ENCODE measurements around the gene KRTAP13-3.

DNA sequence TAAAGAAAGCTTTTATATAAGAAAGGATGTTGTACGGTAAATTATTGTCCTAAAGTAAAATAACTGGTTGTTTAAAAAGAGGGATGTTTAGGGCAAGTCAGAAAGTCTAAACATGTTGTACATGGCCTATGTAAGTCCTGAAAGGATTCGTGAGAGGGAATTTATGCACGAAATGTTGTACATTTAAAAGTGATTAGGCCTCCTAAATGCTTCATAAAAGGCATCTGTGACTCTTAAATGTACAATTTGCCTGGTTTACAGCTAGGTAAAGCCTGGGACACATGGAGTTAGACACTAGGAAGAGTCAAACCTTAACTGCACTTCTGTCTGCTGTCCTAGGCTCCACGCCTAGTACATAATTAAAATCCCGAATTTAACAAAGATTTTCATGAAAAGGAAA lies 9.7 kb downstream of the KRTAP13-3 start:
- TF ChIP-seq JUND (IDR thresholded peaks at IDR 0.05; ENCODE audit: borderline replicate concordance, low read depth, low read length) (no peak), JUND (tag; IDR thresholded peaks at IDR 0.05; ENCODE audit: borderline replicate concordance, low read depth, low read length) (no peak), CBFA2T2 (conservative IDR thresholded peaks at IDR 0.05) (no peak), NFIC (IDR thresholded peaks at IDR 0.05) (no peak)
- TF ChIP-seq, protein P1, sequence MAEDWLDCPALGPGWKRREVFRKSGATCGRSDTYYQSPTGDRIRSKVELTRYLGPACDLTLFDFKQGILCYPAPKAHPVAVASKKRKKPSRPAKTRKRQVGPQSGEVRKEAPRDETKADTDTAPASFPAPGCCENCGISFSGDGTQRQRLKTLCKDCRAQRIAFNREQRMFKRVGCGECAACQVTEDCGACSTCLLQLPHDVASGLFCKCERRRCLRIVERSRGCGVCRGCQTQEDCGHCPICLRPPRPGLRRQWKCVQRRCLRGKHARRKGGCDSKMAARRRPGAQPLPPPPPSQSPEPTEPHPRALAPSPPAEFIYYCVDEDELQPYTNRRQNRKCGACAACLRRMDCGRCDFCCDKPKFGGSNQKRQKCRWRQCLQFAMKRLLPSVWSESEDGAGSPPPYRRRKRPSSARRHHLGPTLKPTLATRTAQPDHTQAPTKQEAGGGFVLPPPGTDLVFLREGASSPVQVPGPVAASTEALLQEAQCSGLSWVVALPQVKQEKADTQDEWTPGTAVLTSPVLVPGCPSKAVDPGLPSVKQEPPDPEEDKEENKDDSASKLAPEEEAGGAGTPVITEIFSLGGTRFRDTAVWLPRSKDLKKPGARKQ (CRISPR knock-in tag; IDR thresholded peaks at IDR 0.05), result no peak
